H9 (cell line): ENCODE results near the gene CCDC63. TPM values are rescaled to one million over a fixed set of nuclear protein-coding genes. Genes with fewer than 3 reads are reported as not detected.

Experiments
- DNase-seq: peaks from one replicate; pipeline ENCODE4 v3.0.0-alpha.2; 2017
- H2AFZ ChIP-seq: one replicate; pipeline ENCODE4 v1.6.1; 2013; ENCODE audit warnings: mild to moderate bottlenecking, low read length, control low read depth, moderate library complexity
- H2AK5ac ChIP-seq: 2 replicates; pipeline ENCODE4 v1.6.1; 2013; ENCODE audit warnings: low read length, control low read depth, mixed read lengths; ENCODE audit not compliant: insufficient read length
- H2BK120ac ChIP-seq: one replicate; pipeline ENCODE4 v1.6.1; 2013; ENCODE audit warnings: low read depth, mild to moderate bottlenecking, low read length, control low read depth, inconsistent platforms; ENCODE audit not compliant: poor library complexity, severe bottlenecking
- H2BK12ac ChIP-seq: 2 replicates; pipeline ENCODE4 v1.6.1; 2013; ENCODE audit warnings: low read length, control low read depth, mixed read lengths, low read depth; ENCODE audit not compliant: insufficient read length
- H2BK15ac ChIP-seq: 2 replicates; pipeline ENCODE4 v1.6.1; 2013; ENCODE audit warnings: low read depth, low read length, control low read depth
- H2BK20ac ChIP-seq: one replicate; pipeline ENCODE4 v1.6.1; 2013; ENCODE audit warnings: low read depth, mild to moderate bottlenecking, low read length, control low read depth, inconsistent platforms; ENCODE audit not compliant: poor library complexity, severe bottlenecking
- H2BK5ac ChIP-seq: 2 replicates; pipeline ENCODE4 v1.6.1; 2013; ENCODE audit warnings: low read length, control low read depth, mixed read lengths; ENCODE audit not compliant: insufficient read length
- H3K14ac ChIP-seq: 2 replicates; pipeline ENCODE4 v1.6.1; 2013; ENCODE audit warnings: low read length, control low read depth; ENCODE audit not compliant: insufficient read depth
- H3K18ac ChIP-seq: 2 replicates; pipeline ENCODE4 v1.6.1; 2013; ENCODE audit warnings: low read depth, mild to moderate bottlenecking, mixed read lengths, low read length, control low read depth; ENCODE audit not compliant: insufficient read length
- H3K23ac ChIP-seq: 2 replicates; pipeline ENCODE4 v1.6.1; 2013; ENCODE audit warnings: low read length, control low read depth, mixed read lengths, low read depth; ENCODE audit not compliant: insufficient read length
- H3K23me2 ChIP-seq: 2 replicates; pipeline ENCODE4 v1.6.1; 2013; ENCODE audit warnings: low read depth, mild to moderate bottlenecking, mixed read lengths, low read length, control low read depth; ENCODE audit not compliant: insufficient read length, poor library complexity, severe bottlenecking
- H3K27ac ChIP-seq: 2 replicates; pipeline ENCODE4 v1.5.1; 2013; ENCODE audit warnings: low read length, control low read depth, mixed read lengths, low read depth; ENCODE audit not compliant: insufficient read length
- H3K27me3 ChIP-seq: 2 replicates; pipeline ENCODE4 v1.6.1; 2013; ENCODE audit warnings: low read length, control low read depth, inconsistent platforms; ENCODE audit not compliant: insufficient read depth
- H3K4ac ChIP-seq: 2 replicates; pipeline ENCODE4 v1.6.1; 2013; ENCODE audit warnings: low read depth, mild to moderate bottlenecking, control low read depth, inconsistent platforms, low read length, moderate library complexity
- H3K4me1 ChIP-seq: 2 replicates; pipeline ENCODE4 v1.6.1; 2013; ENCODE audit warnings: low read length, control low read depth, inconsistent platforms; ENCODE audit not compliant: insufficient read depth
- H3K4me2 ChIP-seq: 2 replicates; pipeline ENCODE4 v1.6.1; 2013; ENCODE audit warnings: low read length, control low read depth, mixed read lengths; ENCODE audit not compliant: insufficient read length, insufficient read depth
- H3K56ac ChIP-seq: 2 replicates; pipeline ENCODE4 v1.6.1; 2013; ENCODE audit warnings: low read depth, mild to moderate bottlenecking, mixed read lengths, low read length, control low read depth; ENCODE audit not compliant: insufficient read length
- H3K79me1 ChIP-seq: 2 replicates; pipeline ENCODE4 v1.6.1; 2013; ENCODE audit warnings: low read depth, mild to moderate bottlenecking, moderate library complexity, low read length, control low read depth, inconsistent platforms; ENCODE audit not compliant: insufficient read depth, poor library complexity, severe bottlenecking
- H3K79me2 ChIP-seq: 2 replicates; pipeline ENCODE4 v1.6.1; 2013; ENCODE audit warnings: low read length, control low read depth, inconsistent platforms; ENCODE audit not compliant: insufficient read depth
- H3K9ac ChIP-seq: 2 replicates; pipeline ENCODE4 v1.6.1; 2013; ENCODE audit warnings: low read length, control low read depth, mixed read lengths; ENCODE audit not compliant: insufficient read length; ENCODE audit errors: extremely low read depth
- H3K9me3 ChIP-seq: one replicate; pipeline ENCODE4 v1.6.1; 2013; ENCODE audit warnings: low read depth, low read length, inconsistent platforms; ENCODE audit not compliant: control insufficient read depth
- H3T11ph ChIP-seq: one replicate; pipeline ENCODE4 v1.6.1; 2013; ENCODE audit warnings: mild to moderate bottlenecking, low read length, control low read depth, inconsistent platforms
- H4K20me1 ChIP-seq: one replicate; pipeline ENCODE4 v1.6.1; 2013; ENCODE audit not compliant: control insufficient read depth, insufficient read length, insufficient read depth
- H4K5ac ChIP-seq: 2 replicates; pipeline ENCODE4 v1.6.1; 2013; ENCODE audit warnings: low read depth, mild to moderate bottlenecking, mixed read lengths, low read length, control low read depth; ENCODE audit not compliant: insufficient read length
- H4K8ac ChIP-seq: replicated peaks from 2 replicates; pipeline ENCODE4 v1.6.1; 2013; ENCODE audit warnings: low read length, control low read depth, mixed read lengths, low read depth; ENCODE audit not compliant: insufficient read length
- H4K91ac ChIP-seq: 2 replicates; pipeline ENCODE4 v1.6.1; 2013; ENCODE audit warnings: low read depth, mild to moderate bottlenecking, moderate library complexity, mixed read lengths, low read length, control low read depth; ENCODE audit not compliant: insufficient read length
- H3K27ac Mint-ChIP-seq, 3 experiments: 2 replicates in 2 of 3; 3 replicates in 1 of 3; pipeline ENCODE4 v1.8.0; 2020 to 2021; ENCODE audit warnings: mixed read lengths in 3 of 3, mild to moderate bottlenecking in 1 of 3, moderate library complexity in 1 of 3
- H3K27me3 Mint-ChIP-seq: 2 replicates; pipeline ENCODE4 v1.8.0; 2021; ENCODE audit warnings: low read depth, mild to moderate bottlenecking, moderate library complexity, mixed read lengths
- H3K36me3 Mint-ChIP-seq, 3 experiments: 2 replicates in 2 of 3; 3 replicates in 1 of 3; pipeline ENCODE4 v1.8.0; 2020 to 2021; ENCODE audit warnings: low read depth in 3 of 3, mixed read lengths in 3 of 3; ENCODE audit not compliant: insufficient read depth in 1 of 3
- H3K4me1 Mint-ChIP-seq, 2 experiments: 2 replicates each; pipeline ENCODE4 v1.8.0; 2020; ENCODE audit warnings: mixed read lengths in 2 of 2
- H3K4me3 Mint-ChIP-seq, 2 experiments: 2 replicates in 1 of 2; 3 replicates in 1 of 2; pipeline ENCODE4 v1.8.0; 2020 to 2021; ENCODE audit warnings: mild to moderate bottlenecking in 2 of 2, mixed read lengths in 2 of 2, moderate library complexity in 1 of 2
- H3K9me3 Mint-ChIP-seq, 2 experiments: 2 replicates in 1 of 2; 3 replicates in 1 of 2; pipeline ENCODE4 v1.8.0; 2020; ENCODE audit warnings: mild to moderate bottlenecking in 2 of 2, mixed read lengths in 2 of 2, moderate library complexity in 1 of 2
- WGBS: extraction: QIAGEN DNeasy Blood & Tissue Kit; methylation state at CpG from one replicate; pipeline ENCODE4 v1.1.7; 2013; ENCODE audit warnings: missing lambda C conversion rate, low lambda C conversion rate, mixed read lengths; ENCODE audit not compliant: insufficient read length; ENCODE audit errors: extremely low coverage; 5-methylcytosine and 5-hydroxymethylcytosine counted together
- total RNA-seq: library from RNA; stranded (reverse); gene quantifications from 2 replicates; pipeline ENCODE4 v1.2.1, GENCODE V29; 2021
- TF ChIP-seq, protein P1 (sequence below): fragments of 200-600 bp; sonication (generic); conservative IDR thresholded peaks from 3 replicates; pipeline ENCODE4 v1.8.0; 2021; ENCODE audit warnings: antibody characterized with exemption, mild to moderate bottlenecking

The CCDC63 gene
- total RNA-seq, 1 experiment from 2014 or later = 0.77 TPM

DNA sequence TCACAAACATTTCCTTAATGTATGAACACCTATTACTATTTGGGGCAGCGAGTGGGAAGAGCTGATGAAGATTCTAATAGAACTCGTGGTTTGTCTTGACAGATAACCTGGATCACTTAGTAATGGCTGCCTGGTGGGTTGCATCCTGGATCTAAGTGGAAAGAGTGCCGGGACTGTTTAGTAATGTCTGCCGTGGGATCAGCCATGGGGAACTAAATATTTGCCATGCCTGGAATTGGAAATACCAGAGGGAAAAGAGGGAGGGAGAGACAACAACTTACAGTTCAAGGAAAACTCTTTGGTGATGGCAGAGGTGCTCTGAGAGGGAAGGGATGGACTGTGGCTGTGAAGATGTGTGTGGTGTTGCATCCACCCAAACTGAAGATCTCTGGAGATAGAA lies 21.3 kb upstream of the CCDC63 start:
- Histone ChIP-seq H3K23me2 (no peaks in the 10 kb centered on the region), H4K8ac (no peak overlapping the region), H3K9me3 (no peaks in the 10 kb centered on the region), H3K79me2 (no peaks in the 10 kb centered on the region), H2BK120ac (no peak overlapping the region), H2BK5ac (no peak overlapping the region), H4K5ac (no peak overlapping the region), H3K27ac (no peak overlapping the region), H2AK5ac (no peak overlapping the region), H3K4me1 (no peaks in the 10 kb centered on the region), H4K20me1 (no peaks in the 10 kb centered on the region), H3T11ph (no peak overlapping the region), H2BK12ac (no peak overlapping the region), H2BK15ac (no peak overlapping the region), H3K79me1 (no peaks in the 10 kb centered on the region), H3K23ac (no peak overlapping the region), H3K14ac (no peak overlapping the region), H3K56ac (no peak overlapping the region), H2BK20ac (no peak overlapping the region), H3K9ac (no peak overlapping the region), H4K91ac (no peak overlapping the region), H3K4me2 (no peak overlapping the region), H3K18ac (no peak overlapping the region), H3K4ac (no peak overlapping the region), H3K27me3 (no peaks in the 10 kb centered on the region), H2AFZ (no peak overlapping the region)
- peaks cover 17% of the 10 kb centered on the region for H3K27me3 Mint-ChIP-seq
- no peak overlapping the region for H3K4me3 Mint-ChIP-seq
- H3K4me1 Mint-ChIP-seq = peaks cover 6 to 9% of the 10 kb centered on the region in 2 experiments
- H3K27ac Mint-ChIP-seq = no peak overlapping the region
- H3K36me3 Mint-ChIP-seq = no peaks in the 10 kb centered on the region; a peak in 1 of 7 replicates
- H3K9me3 Mint-ChIP-seq = no peaks in the 10 kb centered on the region
- WGBS = no CpG with 5 or more reads among the region's 4 CpGs
- TF ChIP-seq, protein P1, sequence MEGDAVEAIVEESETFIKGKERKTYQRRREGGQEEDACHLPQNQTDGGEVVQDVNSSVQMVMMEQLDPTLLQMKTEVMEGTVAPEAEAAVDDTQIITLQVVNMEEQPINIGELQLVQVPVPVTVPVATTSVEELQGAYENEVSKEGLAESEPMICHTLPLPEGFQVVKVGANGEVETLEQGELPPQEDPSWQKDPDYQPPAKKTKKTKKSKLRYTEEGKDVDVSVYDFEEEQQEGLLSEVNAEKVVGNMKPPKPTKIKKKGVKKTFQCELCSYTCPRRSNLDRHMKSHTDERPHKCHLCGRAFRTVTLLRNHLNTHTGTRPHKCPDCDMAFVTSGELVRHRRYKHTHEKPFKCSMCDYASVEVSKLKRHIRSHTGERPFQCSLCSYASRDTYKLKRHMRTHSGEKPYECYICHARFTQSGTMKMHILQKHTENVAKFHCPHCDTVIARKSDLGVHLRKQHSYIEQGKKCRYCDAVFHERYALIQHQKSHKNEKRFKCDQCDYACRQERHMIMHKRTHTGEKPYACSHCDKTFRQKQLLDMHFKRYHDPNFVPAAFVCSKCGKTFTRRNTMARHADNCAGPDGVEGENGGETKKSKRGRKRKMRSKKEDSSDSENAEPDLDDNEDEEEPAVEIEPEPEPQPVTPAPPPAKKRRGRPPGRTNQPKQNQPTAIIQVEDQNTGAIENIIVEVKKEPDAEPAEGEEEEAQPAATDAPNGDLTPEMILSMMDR = no peak
- DNase-seq = no peak
